ENCODE measurements around the gene TSEN15. TPM values are rescaled to one million over a fixed set of nuclear protein-coding genes. Genes with fewer than 3 reads are reported as not detected.
A peak's percentile ranks its signal among the peaks of the same experiment; 100 is the strongest.

TSEN15 gene
- total and polyA plus RNA-seq, 9 of the 15 experiments (the other 6 are each of a cell fraction or from before 2014, with no cell fraction given): 25.6 to 121 (median 91.3) TPM

DNA sequence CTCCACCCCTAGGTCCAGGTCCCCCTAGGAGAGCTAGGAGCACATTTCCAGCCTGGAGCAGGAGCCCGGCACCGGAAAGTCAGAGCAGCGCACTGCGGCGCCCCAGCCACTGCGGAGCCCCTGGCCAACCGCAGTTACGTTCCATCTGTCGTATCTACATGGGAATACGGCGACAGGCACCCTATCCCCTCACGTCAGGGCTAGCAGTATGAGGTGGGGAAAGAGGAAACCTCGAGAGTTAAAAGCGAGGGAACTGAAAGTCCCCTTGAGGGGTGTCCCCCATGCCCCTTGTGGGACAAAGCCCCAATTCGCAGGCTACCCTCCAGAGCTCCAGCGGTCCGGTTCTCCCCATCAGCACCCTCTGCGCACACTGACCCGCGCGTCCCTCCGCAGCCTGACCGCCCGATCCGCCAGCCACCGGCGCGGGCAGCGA, 15.0 kb upstream of the TSEN15 start (continued):
- TF ChIP-seq, protein P1, sequence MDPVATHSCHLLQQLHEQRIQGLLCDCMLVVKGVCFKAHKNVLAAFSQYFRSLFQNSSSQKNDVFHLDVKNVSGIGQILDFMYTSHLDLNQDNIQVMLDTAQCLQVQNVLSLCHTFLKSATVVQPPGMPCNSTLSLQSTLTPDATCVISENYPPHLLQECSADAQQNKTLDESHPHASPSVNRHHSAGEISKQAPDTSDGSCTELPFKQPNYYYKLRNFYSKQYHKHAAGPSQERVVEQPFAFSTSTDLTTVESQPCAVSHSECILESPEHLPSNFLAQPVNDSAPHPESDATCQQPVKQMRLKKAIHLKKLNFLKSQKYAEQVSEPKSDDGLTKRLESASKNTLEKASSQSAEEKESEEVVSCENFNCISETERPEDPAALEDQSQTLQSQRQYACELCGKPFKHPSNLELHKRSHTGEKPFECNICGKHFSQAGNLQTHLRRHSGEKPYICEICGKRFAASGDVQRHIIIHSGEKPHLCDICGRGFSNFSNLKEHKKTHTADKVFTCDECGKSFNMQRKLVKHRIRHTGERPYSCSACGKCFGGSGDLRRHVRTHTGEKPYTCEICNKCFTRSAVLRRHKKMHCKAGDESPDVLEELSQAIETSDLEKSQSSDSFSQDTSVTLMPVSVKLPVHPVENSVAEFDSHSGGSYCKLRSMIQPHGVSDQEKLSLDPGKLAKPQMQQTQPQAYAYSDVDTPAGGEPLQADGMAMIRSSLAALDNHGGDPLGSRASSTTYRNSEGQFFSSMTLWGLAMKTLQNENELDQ (CRISPR knock-in tag; IDR thresholded peaks at IDR 0.05; ENCODE audit: borderline replicate concordance): no peak
- TF ChIP-seq HLTF (IDR thresholded peaks at IDR 0.05) (no peak), RBFOX2 (IDR thresholded peaks at IDR 0.05; ENCODE audit: low read depth, low read length) (peak; percentile 86), ESRRA (IDR thresholded peaks at IDR 0.05; ENCODE audit: borderline replicate concordance, low read depth) (no peak), SMARCE1 (IDR thresholded peaks at IDR 0.05) (no peak), ZNF347 (CRISPR knock-in tag; IDR thresholded peaks at IDR 0.05; ENCODE audit: low read depth) (no peak), ZC3H11A (IDR thresholded peaks at IDR 0.05; ENCODE audit: low read depth, low read length) (no peak), GTF2E2 (tag; IDR thresholded peaks at IDR 0.05) (peak; percentile 43; the same call in 1 of the 2 replicates), ZNF217 (CRISPR knock-in tag; IDR thresholded peaks at IDR 0.05) (no peak), MTA2 (IDR thresholded peaks at IDR 0.05; ENCODE audit: low read depth) (no peak)
- TF ChIP-seq, protein P2, sequence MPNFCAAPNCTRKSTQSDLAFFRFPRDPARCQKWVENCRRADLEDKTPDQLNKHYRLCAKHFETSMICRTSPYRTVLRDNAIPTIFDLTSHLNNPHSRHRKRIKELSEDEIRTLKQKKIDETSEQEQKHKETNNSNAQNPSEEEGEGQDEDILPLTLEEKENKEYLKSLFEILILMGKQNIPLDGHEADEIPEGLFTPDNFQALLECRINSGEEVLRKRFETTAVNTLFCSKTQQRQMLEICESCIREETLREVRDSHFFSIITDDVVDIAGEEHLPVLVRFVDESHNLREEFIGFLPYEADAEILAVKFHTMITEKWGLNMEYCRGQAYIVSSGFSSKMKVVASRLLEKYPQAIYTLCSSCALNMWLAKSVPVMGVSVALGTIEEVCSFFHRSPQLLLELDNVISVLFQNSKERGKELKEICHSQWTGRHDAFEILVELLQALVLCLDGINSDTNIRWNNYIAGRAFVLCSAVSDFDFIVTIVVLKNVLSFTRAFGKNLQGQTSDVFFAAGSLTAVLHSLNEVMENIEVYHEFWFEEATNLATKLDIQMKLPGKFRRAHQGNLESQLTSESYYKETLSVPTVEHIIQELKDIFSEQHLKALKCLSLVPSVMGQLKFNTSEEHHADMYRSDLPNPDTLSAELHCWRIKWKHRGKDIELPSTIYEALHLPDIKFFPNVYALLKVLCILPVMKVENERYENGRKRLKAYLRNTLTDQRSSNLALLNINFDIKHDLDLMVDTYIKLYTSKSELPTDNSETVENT (CRISPR knock-in tag; IDR thresholded peaks at IDR 0.05): no peak
- TF ChIP-seq, protein P3, sequence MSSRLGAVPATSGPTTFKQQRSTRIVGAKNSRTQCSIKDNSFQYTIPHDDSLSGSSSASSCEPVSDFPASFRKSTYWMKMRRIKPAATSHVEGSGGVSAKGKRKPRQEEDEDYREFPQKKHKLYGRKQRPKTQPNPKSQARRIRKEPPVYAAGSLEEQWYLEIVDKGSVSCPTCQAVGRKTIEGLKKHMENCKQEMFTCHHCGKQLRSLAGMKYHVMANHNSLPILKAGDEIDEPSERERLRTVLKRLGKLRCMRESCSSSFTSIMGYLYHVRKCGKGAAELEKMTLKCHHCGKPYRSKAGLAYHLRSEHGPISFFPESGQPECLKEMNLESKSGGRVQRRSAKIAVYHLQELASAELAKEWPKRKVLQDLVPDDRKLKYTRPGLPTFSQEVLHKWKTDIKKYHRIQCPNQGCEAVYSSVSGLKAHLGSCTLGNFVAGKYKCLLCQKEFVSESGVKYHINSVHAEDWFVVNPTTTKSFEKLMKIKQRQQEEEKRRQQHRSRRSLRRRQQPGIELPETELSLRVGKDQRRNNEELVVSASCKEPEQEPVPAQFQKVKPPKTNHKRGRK (tag; IDR thresholded peaks at IDR 0.05): no peak
- TF ChIP-seq, protein P4, sequence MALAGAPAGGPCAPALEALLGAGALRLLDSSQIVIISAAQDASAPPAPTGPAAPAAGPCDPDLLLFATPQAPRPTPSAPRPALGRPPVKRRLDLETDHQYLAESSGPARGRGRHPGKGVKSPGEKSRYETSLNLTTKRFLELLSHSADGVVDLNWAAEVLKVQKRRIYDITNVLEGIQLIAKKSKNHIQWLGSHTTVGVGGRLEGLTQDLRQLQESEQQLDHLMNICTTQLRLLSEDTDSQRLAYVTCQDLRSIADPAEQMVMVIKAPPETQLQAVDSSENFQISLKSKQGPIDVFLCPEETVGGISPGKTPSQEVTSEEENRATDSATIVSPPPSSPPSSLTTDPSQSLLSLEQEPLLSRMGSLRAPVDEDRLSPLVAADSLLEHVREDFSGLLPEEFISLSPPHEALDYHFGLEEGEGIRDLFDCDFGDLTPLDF (CRISPR knock-in tag; IDR thresholded peaks at IDR 0.05): no peak
- TF ChIP-seq, protein P5, sequence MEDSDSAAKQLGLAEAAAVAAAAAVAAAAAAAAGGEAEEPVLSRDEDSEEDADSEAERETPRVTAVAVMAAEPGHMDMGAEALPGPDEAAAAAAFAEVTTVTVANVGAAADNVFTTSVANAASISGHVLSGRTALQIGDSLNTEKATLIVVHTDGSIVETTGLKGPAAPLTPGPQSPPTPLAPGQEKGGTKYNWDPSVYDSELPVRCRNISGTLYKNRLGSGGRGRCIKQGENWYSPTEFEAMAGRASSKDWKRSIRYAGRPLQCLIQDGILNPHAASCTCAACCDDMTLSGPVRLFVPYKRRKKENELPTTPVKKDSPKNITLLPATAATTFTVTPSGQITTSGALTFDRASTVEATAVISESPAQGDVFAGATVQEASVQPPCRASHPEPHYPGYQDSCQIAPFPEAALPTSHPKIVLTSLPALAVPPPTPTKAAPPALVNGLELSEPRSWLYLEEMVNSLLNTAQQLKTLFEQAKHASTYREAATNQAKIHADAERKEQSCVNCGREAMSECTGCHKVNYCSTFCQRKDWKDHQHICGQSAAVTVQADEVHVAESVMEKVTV (CRISPR knock-in tag; IDR thresholded peaks at IDR 0.05): no peak

All from K562 (cell line).